Measurements from ENCODE around the gene RIT2.

- TF ChIP-seq CTCF (IDR thresholded peaks at IDR 0.05; ENCODE audit: insufficient read depth, low read length, poor library complexity, severe bottlenecking) = no peak
- TF ChIP-seq EZH2phosphoT487 (conservative IDR thresholded peaks at IDR 0.05; ENCODE audit: low read length) = no peak
Measured at GRCh38 chr18:42969366-42969765, 146.1 kb downstream of the RIT2 start.
